DMS53 treated with DMSO at 0.1 percent for 48 hours (cell line): ENCODE results near the gene FSHB.
"Not testable (repeated sequence)": the region's sequence is repeated elsewhere in the genome, so short reads cannot be mapped to it uniquely, and the experiment has no call there.

Source experiments
- DNase-seq: peaks from one replicate; lab custom pipeline; 2025; ENCODE audit not compliant: unreplicated experiment; lab: John Stamatoyannopoulos, UW

FSHB gene

DNA sequence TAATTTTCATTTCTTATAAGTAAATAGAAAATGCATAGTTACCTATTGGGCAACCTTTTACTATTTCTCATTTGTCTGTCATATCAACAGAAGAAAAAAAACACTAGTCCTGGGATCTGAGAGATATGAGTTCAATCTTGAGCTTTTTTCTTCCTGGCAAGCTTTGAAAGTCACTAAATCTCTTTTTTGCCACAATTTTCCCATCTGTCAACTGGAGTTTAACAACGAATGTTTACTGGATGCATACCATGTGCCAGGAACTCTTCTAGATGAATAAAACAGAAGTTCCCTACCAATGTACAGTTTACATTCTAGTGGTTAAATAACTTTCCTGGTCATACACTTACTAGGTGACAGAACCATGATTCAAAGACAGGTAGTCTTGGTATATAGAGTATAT, 31.0 kb downstream of the FSHB start:
- DNase-seq, result no peak

DNA sequence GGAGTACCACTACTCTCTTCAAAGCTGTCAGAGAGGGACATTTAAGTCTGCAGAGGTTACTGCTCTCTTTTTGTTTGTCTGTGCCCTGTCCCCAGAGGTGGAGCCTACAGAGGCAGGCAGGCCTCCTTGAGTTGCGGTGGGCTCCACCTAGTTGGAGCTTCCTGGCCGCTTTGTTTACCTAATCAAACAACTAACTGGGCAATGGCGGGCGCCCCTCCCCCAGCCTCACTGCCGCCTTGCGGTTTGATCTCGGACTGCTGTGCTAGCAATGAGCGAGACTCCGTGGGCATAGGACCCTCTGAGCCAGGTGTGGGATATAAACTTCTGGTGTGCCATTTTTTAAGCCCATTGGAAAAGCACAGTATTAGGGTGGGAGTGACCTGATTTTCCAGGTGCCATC, 37.8 kb downstream of the FSHB start:
- DNase-seq, result not testable (repeated sequence)

DNA sequence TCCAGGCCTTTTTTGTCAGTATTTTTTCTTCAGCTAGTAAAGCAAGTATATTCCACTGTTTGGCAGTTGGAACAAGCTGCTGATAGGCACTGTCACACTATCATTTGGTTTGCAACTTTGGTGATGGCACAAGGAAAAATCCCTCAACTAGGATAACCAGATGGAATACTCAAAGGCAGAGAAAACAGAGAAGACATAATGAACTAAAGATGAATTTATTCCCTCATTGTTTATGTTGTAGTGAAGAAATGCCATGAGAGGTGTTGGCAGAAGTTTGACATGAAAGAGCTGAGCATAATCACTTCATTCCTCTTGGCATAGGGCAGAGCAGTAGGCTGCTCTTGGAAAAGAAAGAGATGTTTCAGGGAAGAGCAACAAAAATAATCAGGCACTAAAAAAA, 39.9 kb downstream of the FSHB start:
- no peak for DNase-seq

DNA sequence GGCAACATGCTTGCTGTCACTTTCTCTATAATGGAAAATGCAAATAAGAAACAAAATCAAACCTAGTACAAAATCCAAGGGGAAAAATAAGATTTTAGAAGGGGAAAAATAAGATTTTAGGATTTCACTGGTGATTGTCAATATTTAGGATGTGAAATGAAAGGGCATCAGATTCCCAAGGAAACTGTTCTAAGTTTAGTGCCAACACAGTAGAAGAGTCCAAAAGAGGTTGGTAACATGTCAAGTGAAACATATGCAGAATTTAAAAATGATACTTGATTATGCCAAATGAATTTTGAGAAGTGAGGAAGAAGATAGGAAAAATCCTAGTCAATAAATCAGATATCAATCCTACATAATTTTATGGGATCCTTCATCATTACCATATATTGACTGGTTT, 46.4 kb downstream of the FSHB start:
- DNase-seq, result no peak

DNA sequence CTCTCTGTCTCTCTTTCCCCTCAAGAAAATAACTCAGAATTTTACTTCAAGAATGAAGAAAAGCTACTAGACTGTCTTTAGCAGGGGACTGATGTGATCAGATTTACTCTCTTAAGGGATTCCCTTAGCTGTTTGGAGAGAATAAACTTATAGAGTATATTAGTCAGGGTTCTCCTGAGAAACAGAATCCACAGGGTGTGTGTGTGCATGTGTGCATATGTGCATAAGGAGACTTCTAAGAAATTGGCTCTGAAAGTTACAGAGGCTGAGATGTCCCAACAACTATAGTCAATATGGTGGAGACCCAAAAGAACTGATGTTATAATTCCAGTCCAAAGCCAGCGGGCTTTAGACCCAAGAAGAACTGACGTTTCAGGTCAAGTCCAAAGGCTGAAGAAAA, 49.0 kb downstream of the FSHB start:
- DNase-seq, result no peak

DNA sequence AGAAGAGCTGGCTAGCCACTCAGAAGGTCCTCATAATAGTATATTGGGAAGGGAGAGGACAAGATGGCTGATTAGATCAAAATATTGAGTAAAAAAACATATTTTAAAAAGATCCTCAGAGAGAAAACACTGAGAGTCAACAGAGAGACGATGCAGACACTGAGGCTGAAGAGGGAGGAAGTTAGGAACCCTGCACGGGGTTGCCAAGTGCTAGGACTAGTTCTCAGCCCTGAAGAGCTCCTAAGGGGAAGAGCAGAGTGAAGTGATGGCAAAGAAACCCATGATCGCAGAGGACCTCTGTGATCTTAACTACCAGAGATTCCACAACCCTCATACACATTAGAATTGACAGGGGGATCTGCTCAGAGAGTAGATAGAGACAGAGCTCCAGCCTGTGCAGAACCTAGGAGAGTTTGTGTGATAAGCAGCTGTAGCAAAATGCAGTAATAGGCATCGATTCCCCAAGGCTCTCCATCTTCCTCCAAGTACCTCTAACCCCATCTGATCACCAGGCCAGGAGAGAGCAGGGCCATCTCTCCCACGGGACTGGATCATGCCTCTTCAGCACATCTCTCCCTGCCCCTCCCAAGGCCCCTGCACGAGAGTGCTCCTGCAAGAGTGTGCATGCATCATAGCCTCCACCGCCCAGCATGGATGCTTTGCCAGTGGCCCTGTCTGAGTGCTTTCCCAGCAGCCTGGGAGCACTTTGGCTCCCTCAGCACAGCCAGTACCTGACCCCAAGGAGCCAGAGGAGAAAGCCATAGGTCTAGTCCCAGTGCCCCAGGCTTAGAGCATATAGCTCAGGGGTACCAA, 50.9 kb downstream of the FSHB start:
- DNase-seq, result no peak

DNA sequence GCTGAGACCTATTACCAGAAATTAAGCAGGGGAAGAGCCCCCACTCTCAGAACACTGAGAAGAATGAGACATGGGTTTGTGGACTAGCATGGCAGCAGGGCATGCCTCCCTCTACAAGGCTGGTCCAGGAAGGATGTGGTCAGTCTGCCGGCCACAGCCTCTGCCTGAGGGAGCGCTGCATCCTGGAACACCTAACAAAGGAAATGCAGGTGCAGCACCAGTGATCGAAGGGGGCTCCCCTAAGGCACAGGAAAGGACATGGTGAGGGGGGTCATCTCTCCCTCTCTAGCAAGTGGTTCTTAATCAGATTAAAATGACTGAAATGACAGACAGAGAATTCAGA, 51.4 kb downstream of the FSHB start:
- DNase-seq, result no peak
